ENCODE data around the gene C16orf96. TPM values are rescaled to one million over a fixed set of nuclear protein-coding genes. Genes with fewer than 3 reads are reported as not detected.

The C16orf96 gene
- total RNA-seq, 4 donors from 2014 or later = 0.04 to 0.19 (median 0.06) TPM; not detected in 1

DNA sequence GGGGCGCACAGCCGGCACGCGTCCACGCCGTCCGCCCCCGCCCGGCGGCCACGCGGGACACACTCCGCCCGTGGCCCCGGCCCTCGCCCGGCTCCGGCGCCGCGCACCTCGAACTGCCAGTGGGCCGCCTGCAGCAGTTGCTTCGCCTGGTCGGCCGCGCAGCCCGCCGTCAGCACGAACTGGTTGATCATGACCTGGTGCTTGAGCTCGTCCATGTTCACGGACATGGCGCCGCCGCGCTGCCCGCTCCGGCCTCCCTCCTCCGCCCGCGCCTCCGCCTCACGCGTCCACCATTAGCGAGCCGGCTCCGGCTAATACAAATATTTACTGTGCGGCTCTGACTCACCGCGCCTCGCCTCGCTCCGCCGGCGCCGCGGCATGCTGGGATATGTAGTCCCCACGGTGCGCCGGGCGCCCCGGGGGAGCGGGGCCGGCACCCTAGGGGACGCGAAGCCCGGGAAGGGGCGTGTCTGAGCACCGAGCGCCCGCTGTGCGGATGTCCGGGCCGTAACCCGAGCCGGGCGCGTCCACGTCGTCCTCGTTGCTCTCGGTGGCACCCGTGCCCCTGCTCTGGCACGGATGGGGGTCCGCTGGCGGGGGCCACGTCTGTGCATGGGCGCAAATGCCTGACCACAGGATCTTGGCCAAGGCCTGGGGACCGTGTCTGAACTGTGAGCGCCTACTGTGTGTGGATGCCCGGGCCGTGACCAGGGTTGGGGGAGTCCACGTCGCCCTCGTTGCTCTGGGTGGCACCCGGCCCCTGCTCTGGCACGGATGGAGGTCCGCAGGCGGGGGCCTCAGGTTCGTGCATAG lies 58.6 kb downstream of the C16orf96 start, which contains the start of gene UBALD1:
Gene UBALD1, minus strand, starts transcription at position 318 of the 813 bp plus-strand sequence. Its CDS starts 91 bp downstream, at position 227.
- peak within 1 kb of the TSS; percentile 94 to 98 (median 96) for H3K27ac ChIP-seq
- WGBS, 2 donors = 0% methylated on average over 22 of the region's 100 CpGs; no CpG with 5 or more reads in 1 of the 2 donors
- no peaks in the 10 kb centered on the region for H3K27me3 ChIP-seq
- no peaks in the 10 kb centered on the region for H3K9me3 ChIP-seq
- H3K4me3 ChIP-seq = peak within 1 kb of the TSS; percentile 71 to 99 (median 88)
- intact Hi-C loops (cut with DNase I) = no loop called here
- H3K4me1 ChIP-seq = peaks cover 53 to 83% (median 57%) of the 10 kb centered on the region in 3 donors
- TF ChIP-seq, protein P1, sequence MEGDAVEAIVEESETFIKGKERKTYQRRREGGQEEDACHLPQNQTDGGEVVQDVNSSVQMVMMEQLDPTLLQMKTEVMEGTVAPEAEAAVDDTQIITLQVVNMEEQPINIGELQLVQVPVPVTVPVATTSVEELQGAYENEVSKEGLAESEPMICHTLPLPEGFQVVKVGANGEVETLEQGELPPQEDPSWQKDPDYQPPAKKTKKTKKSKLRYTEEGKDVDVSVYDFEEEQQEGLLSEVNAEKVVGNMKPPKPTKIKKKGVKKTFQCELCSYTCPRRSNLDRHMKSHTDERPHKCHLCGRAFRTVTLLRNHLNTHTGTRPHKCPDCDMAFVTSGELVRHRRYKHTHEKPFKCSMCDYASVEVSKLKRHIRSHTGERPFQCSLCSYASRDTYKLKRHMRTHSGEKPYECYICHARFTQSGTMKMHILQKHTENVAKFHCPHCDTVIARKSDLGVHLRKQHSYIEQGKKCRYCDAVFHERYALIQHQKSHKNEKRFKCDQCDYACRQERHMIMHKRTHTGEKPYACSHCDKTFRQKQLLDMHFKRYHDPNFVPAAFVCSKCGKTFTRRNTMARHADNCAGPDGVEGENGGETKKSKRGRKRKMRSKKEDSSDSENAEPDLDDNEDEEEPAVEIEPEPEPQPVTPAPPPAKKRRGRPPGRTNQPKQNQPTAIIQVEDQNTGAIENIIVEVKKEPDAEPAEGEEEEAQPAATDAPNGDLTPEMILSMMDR (IDR thresholded peaks at IDR 0.05) = no peak
- peak in 3 of 4 donors; percentile 87 to 98 (median 96) for TF ChIP-seq POLR2A (IDR thresholded peaks at IDR 0.05)
- DNase-seq = peak; percentile 49
- peaks cover 0 to 7% (median 0%) of the 10 kb centered on the region in 3 donors for H3K36me3 ChIP-seq

DNA sequence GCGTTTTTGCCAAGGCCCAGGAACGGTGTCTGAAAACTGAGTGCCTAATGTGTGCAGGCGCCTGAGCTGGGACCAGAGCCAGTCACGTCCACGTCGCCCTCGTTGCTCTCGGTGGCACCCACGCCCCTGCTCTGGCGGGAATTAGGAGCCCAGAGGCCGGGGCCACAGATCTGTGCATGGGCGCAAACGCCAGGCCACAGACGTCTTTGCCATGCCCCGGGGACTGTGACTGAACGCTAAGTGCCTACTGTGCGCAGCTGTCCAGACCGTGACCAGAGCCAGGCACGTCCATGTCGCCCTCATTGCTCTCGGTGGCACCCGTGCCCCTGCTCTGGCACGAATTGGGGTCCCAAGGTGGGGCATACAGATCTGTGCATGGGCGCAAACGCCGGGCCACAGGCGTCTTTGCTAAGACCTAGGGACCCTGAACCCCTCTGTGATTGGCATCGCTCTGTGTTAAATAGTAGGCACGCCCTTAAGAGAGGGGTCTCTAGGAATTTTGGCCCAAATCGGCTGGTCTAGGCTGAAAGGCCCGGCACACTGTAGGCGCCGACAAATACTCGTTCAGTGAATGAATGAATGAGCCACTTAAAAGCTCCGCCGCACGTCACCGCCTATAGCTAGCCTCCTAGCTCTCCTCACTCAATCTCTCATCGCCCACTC lies 59.4 kb downstream of the C16orf96 start:
- Histone ChIP-seq H3K4me3 (peak overlapping the region; percentile 71 to 99 (median 88)), H3K9me3 (no peaks in the 10 kb centered on the region), H3K4me1 (peaks cover 53 to 79% (median 57%) of the 10 kb centered on the region in 3 donors), H3K27ac (peak overlapping the region; percentile 94 to 98 (median 96)), H3K36me3 (no peaks in the 10 kb centered on the region), H3K27me3 (no peaks in the 10 kb centered on the region)
- intact Hi-C loops (cut with DNase I) = no loop called here
- DNase-seq = no peak
- WGBS, 2 donors = 31 to 44% methylated on average over 7 to 10 of the region's 39 CpGs
- TF ChIP-seq POLR2A (IDR thresholded peaks at IDR 0.05) = no peak

DNA sequence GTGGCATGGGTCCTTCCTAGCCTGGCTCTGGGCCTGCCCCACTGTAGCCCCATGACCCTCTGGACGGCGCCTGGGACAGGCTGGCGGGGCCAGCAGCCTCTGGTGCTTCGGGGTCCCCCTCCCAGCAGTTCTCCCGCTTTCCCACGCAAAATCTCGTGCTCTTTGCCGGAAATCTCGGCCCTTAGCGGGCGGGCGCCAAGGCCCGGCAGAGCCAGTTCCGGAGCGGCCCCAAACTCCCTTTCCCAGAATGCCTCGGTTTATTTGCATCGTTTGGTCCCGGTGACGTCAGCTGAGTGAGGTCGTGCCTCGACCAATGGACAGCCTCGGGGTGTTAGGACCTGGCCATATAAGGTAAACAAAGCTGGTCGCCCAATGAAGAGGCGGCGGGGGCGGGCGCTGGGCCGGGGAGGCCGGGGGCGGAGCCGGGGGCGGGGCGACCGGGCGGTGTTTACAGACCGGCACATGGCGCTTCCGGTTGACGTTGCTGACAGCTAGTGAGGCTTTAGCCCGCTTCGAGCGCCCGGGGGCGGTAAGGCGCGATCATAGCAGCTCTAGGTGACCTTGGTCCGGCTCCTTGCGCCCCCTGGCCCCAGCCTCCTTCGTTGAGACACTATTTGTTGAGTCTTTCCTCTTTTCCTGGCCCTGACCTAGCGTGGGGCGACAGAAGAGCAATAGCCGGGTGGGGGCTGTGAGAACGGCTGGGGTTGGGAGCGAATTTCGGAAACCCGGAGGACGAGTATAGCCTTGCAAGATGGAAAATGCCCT lies 60.1 kb downstream of the C16orf96 start:
- H3K4me3 ChIP-seq = peak overlapping the region; percentile 55 to 99 (median 84)
- no peaks in the 10 kb centered on the region for H3K36me3 ChIP-seq
- 2% methylated on average over 18 of the region's 57 CpGs; no CpG with 5 or more reads in 1 of the 2 donors for WGBS, 2 donors
- H3K4me1 ChIP-seq = peaks cover 49 to 72% (median 50%) of the 10 kb centered on the region in 3 donors
- intact Hi-C loops (cut with DNase I) = no loop called here
- H3K27me3 ChIP-seq = no peaks in the 10 kb centered on the region
- no peaks in the 10 kb centered on the region for H3K9me3 ChIP-seq
- DNase-seq = peak; percentile 98
- TF ChIP-seq, protein P1 (IDR thresholded peaks at IDR 0.05) = peak in 4 of 6 experiments; percentile 11 to 29 (median 26)
- TF ChIP-seq POLR2A (IDR thresholded peaks at IDR 0.05) = peak in 2 of 4 donors; percentile 65 to 87
- H3K27ac ChIP-seq = peak overlapping the region; percentile 94 to 99 (median 97)

DNA sequence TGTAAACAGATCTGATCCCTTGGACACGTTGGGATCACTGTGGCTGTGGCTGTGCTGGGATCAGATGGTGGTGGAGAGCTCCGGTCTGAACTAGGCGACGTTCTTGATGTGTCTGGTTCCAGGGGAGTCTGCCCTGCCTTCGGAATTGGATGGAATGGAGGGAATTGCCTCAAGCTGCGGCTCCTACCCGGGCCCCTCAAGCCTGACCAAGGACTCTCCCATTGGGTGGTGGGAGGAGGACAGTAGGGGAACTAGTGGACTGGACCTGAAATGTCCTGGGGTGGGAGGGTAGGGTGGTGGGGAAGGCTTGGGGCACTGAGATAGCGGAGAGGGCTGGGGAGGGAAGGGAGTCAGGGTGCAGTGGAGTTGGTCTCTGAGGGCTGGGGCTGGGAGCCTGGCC lies 61.7 kb downstream of the C16orf96 start:
- Histone ChIP-seq H3K27ac (peak overlapping the region in 1 of 4 donors; percentile 99), H3K9me3 (no peaks in the 10 kb centered on the region), H3K4me3 (no peak overlapping the region), H3K27me3 (no peaks in the 10 kb centered on the region), H3K36me3 (no peaks in the 10 kb centered on the region), H3K4me1 (peaks cover 33 to 55% (median 34%) of the 10 kb centered on the region in 3 donors)
- intact Hi-C loops (cut with DNase I) = no loop called here
- TF ChIP-seq POLR2A (IDR thresholded peaks at IDR 0.05) = no peak
- TF ChIP-seq, protein P1 (IDR thresholded peaks at IDR 0.05) = no peak
- 76 to 84% methylated on average over 6 to 8 of the region's 8 CpGs for whole genome bisulfite sequencing, 2 donors
- DNase-seq = no peak
